Activated CD4-positive, alpha-beta memory T cell treated with anti-CD3 and anti-CD28 coated beads for 36 hours (primary cell): ENCODE data around the gene DPEP1. TPM values are rescaled to one million over a fixed set of nuclear protein-coding genes. Genes with fewer than 3 reads are reported as not detected.

Source experiments
- CTCF ChIA-PET: fragments of 350-600 bp; sonication (Branson Sonifier 250); formaldehyde crosslinking; loops from one replicate; lab custom pipeline; 2021; ENCODE audit warnings: antibody characterized with exemption, inconsistent platforms; lab: Charles Lee
- POLR2A ChIA-PET: fragments of 350-600 bp; sonication (Branson Sonifier 250); formaldehyde crosslinking; loops from one replicate; lab custom pipeline; 2021; ENCODE audit warnings: antibody characterized with exemption; lab: Charles Lee
- DNase-seq: peaks from one replicate; pipeline ENCODE4 v3.0.0-alpha.2; 2020
- H3K27ac Mint-ChIP-seq: one replicate; pipeline ENCODE4 v1.8.0; 2021; ENCODE audit warnings: mixed read lengths
- H3K27me3 Mint-ChIP-seq: one replicate; pipeline ENCODE4 v1.8.0; 2021; ENCODE audit warnings: mixed read lengths
- H3K36me3 Mint-ChIP-seq: one replicate; pipeline ENCODE4 v1.8.0; 2021; ENCODE audit warnings: mixed read lengths
- H3K4me1 Mint-ChIP-seq: one replicate; pipeline ENCODE4 v1.8.0; 2021; ENCODE audit warnings: low read depth, mixed read lengths
- H3K4me3 Mint-ChIP-seq: one replicate; pipeline ENCODE4 v1.8.0; 2021; ENCODE audit warnings: mild to moderate bottlenecking, mixed read lengths
- H3K9me3 Mint-ChIP-seq: one replicate; pipeline ENCODE4 v1.8.0; 2021; ENCODE audit warnings: mixed read lengths
- intact Hi-C: fragments of 100-400 bp; cut with micrococcal nuclease; formaldehyde crosslinking; loops from one replicate; pipeline ENCODE4 v1.15.1; 2023
- total RNA-seq, 2 experiments: library from RNA; stranded (reverse); gene quantifications; one replicate each; pipeline ENCODE4 v1.2.3, GENCODE V29; 2021

The DPEP1 gene
- total RNA-seq, 2 experiments from 2014 or later, result not detected

DNA sequence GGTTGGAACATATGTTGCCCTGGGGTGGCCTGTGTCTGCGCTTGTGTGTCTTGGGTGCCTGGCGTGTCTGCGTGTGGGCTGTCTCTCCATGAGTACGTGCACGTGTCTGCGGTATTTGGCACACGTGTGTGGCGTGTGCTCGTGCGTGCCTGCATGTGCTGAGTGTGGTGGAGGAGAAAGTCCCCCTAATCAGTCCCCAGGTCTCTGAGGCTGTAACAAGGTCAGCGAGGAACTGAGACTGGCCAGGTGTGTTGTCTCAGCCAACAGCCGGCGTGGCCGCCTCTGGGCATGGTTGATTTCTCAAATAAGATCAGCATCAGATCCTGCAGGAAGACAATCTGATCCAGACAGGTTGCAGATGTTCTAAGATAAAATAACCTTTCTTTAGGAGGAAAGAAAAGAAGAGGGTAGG, 41.4 kb upstream of the DPEP1 start:
- H3K4me3 Mint-ChIP-seq, result peak overlapping the region; percentile 30
- H3K27me3 Mint-ChIP-seq, result peaks cover 11% of the 10 kb centered on the region
- ChIA-PET CTCF (interaction anchor here (0.6 kb wide), 1 partner anchor 42 kb away, joined by 5 read pairs; the partner anchor contains the start of gene DPEP1), POLR2A (no interaction called here)
- H3K4me1 Mint-ChIP-seq, result peaks cover 3% of the 10 kb centered on the region
- no peak for DNase-seq
- no peak overlapping the region for H3K27ac Mint-ChIP-seq
- intact Hi-C loops, result no loop called here
- H3K9me3 Mint-ChIP-seq, result no peaks in the 10 kb centered on the region
- no peaks in the 10 kb centered on the region for H3K36me3 Mint-ChIP-seq

DNA sequence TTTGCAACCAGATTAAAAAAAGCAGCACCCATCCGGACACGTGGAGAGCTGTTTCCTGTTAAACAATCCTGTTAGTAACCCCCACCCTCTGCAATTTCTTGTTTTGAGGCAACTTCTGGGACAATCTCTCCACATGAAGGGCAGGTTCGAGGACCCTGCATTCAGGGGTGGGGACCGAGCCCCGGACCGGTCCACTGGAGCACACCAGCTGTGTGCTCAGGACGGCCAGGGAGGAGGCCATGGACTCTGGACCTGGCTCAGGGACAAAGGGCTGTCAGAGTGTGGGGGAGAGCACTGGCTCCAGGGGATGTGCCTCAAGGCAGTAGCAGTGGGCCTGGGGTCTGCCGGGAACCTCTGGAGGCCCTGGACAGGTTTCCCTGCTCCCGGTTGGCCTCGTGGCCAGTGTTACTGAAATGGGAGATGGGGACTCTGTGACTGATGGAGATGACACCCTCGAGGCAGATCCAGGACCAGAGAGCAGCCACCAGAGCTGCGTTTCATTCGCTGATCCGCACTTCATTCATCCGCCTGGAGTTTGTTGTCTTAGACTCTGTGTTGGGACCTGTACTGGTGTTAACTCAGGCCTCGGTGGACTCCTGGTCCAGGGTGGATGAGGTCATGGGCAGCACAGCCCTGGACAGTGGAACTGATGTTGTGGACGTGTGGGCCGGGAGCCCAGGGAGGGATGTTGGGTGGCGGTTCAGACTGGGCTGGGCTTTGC, 40.8 kb upstream of the DPEP1 start:
- intact Hi-C loops, result no loop called here
- Mint-ChIP-seq H3K4me3 (no peak overlapping the region), H3K4me1 (peaks cover 3% of the 10 kb centered on the region), H3K27ac (no peak overlapping the region), H3K9me3 (no peaks in the 10 kb centered on the region), H3K36me3 (no peaks in the 10 kb centered on the region), H3K27me3 (peaks cover 13% of the 10 kb centered on the region)
- CTCF ChIA-PET, result interaction anchor here (0.6 kb wide), 1 partner anchor 41 kb away, joined by 5 read pairs; the partner anchor contains the start of gene DPEP1
- POLR2A ChIA-PET, result no interaction called here
- no peak for DNase-seq

DNA sequence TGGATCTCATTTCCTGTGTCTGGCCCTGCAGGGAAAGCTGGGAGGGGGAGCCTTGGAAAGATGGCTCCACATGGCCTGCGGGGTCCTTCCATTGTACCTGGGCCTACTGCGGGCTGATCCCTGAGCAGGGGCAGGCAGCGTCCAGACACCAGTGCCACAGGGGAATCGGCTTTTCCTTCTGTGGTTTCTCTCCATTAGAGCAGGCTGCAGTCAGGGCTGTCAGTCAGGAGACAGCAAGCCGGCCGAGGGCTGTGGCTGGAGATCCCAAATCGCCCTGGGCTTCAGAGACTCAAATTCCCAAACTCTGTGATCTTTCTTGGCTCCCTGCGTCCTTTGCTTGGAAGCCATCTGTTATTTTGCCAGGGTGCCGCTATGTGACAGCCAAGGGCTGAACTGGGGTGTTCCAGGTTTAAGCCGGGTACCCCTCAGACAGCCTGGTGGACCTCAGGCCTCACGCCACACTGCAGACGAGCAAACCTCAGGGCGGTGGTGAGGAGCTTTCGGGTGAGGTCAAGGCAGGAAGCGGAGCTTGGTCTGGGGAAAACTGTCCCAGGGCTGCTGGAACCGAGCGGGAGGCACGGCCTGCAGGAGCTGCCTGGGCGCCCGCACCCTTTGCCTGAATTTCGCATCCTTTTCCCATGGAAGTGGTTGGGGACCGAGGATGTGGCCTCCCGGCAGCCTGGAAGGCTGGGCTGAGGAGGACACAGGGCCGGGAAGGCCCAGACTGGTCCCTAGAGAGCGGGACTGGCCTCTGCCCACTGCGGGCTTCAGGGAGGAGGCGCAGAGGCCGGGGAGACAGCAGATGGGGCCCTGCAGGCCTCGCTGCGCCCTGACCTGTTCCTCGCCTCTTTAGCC, 39.4 kb upstream of the DPEP1 start:
- Mint-ChIP-seq H3K9me3 (no peaks in the 10 kb centered on the region), H3K36me3 (no peaks in the 10 kb centered on the region), H3K4me1 (peaks cover 3% of the 10 kb centered on the region), H3K4me3 (no peak overlapping the region), H3K27ac (no peak overlapping the region), H3K27me3 (peaks cover 13% of the 10 kb centered on the region)
- ChIA-PET POLR2A (no interaction called here), CTCF (interaction anchor here (0.6 to 0.7 kb wide), 3 partner anchors 69 to 280 kb away, joined by 3 to 5 read pairs (median 3); no protein-coding TSS in a partner anchor)
- intact Hi-C loops, result loop anchor here (2.0 kb wide), 1 partner anchor 67 kb away; no protein-coding TSS in a partner anchor
- no peak for DNase-seq

DNA sequence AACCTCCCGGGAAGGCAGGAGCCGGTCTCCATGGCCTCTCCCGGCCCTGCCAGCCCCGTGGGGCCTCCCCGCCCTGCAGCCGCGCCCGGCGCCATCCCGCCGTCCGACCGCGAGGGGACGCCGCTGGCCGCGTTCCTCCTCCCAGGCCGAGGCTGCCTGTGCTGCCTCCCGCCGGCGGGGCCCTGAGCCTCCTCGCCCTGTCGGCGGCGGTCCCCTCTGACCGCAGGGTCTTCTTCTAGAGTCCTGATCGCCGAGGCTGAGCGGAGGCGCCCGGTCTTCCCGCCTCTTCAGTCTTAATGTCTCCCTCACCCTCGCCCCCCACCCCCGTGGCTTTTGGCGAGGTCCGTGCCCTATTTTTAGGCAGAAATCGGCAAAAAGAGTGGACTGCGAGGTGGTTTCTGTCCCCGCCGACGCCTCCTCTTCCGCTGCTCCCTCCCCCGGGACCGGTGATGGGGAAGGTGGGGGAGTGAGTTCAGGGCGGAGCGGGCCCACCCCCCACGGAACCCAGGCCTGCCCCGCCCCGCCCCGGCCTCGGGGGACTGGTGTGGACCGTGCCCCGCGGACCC, 38.7 kb upstream of the DPEP1 start:
- peak; percentile 82 for DNase-seq
- CTCF ChIA-PET, result interaction anchor here (1.1 to 1.7 kb wide), 2 partner anchors 10 to 67 kb away, joined by 3 to 8 read pairs; no protein-coding TSS in a partner anchor
- intact Hi-C loops, result loop anchor here (2.0 kb wide), 1 partner anchor 66 kb away; no protein-coding TSS in a partner anchor
- Mint-ChIP-seq H3K27me3 (peaks cover 13% of the 10 kb centered on the region), H3K9me3 (no peaks in the 10 kb centered on the region), H3K36me3 (no peaks in the 10 kb centered on the region), H3K4me1 (peaks cover 3% of the 10 kb centered on the region), H3K4me3 (peak overlapping the region; percentile 46), H3K27ac (no peak overlapping the region)
- POLR2A ChIA-PET, result interaction anchor here (0.9 to 1.6 kb wide), 2 partner anchors 9 to 10 kb away, joined by 3 to 5 read pairs; no protein-coding TSS in a partner anchor

DNA sequence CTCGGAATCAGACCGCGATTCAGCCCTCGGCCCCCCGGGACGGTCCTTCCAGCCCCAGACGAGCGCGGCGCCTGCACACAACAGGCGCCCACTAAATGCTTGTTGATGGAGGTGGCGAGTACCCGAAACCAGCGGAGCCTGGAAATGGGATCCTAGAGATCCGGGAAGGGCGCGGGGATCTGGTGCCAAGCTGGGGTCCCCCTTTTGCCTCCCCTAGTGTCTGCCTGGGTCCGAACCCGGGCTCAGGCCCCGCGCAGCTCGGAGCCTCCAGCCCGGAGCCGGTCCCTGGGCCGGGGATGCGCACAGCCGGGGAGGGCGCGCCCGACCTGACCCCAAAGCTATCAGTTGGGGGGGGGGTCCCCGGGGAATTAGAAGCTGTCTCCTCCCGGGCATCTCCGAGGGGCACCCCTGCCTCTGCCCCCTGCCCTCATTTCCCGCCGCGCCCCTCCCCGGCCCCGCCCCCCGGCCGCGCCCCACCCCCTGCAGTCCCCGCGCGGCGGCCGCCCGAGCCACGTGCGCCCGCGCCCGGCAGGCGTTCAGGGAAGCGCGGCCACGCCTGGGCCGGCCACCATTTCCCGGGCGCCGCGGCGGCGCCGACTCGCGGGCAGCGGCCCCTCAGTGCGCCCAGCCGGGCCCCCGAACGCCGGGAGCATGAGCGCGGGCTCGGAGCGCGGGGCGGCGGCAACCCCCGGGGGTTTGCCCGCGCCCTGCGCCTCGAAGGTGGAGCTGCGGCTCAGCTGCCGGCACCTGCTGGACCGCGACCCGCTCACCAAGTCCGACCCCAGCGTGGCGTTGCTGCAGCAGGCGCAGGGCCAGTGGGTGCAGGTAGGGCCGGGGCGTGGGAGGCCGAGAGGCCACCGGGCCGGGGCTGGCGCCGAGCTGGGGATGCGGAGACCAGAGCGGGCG, 37.9 kb upstream of the DPEP1 start, which contains the start of gene CPNE7:
TSS of gene CPNE7 (plus strand) at position 512 of the 906 bp plus-strand sequence. CDS start at position 652, 140 bp downstream.
- no peak for DNase-seq
- ChIA-PET POLR2A (interaction anchor here (0.9 to 1.6 kb wide), 2 partner anchors 9 to 10 kb away, joined by 3 to 5 read pairs; no protein-coding TSS in a partner anchor), CTCF (interaction anchor here (1.1 to 1.7 kb wide), 4 partner anchors 10 to 124 kb away, joined by 3 to 8 read pairs (median 4); no protein-coding TSS in a partner anchor)
- intact Hi-C loops, result loop anchor here (2.0 kb wide), 1 partner anchor 65 kb away; no protein-coding TSS in a partner anchor
- no peaks in the 10 kb centered on the region for H3K36me3 Mint-ChIP-seq
- H3K4me3 Mint-ChIP-seq, result peak within 1 kb of the TSS; percentile 46
- H3K27ac Mint-ChIP-seq, result no peak within 1 kb of the TSS
- H3K4me1 Mint-ChIP-seq, result peaks cover 3% of the 10 kb centered on the region
- H3K27me3 Mint-ChIP-seq, result peaks cover 13% of the 10 kb centered on the region
- H3K9me3 Mint-ChIP-seq, result no peaks in the 10 kb centered on the region

DNA sequence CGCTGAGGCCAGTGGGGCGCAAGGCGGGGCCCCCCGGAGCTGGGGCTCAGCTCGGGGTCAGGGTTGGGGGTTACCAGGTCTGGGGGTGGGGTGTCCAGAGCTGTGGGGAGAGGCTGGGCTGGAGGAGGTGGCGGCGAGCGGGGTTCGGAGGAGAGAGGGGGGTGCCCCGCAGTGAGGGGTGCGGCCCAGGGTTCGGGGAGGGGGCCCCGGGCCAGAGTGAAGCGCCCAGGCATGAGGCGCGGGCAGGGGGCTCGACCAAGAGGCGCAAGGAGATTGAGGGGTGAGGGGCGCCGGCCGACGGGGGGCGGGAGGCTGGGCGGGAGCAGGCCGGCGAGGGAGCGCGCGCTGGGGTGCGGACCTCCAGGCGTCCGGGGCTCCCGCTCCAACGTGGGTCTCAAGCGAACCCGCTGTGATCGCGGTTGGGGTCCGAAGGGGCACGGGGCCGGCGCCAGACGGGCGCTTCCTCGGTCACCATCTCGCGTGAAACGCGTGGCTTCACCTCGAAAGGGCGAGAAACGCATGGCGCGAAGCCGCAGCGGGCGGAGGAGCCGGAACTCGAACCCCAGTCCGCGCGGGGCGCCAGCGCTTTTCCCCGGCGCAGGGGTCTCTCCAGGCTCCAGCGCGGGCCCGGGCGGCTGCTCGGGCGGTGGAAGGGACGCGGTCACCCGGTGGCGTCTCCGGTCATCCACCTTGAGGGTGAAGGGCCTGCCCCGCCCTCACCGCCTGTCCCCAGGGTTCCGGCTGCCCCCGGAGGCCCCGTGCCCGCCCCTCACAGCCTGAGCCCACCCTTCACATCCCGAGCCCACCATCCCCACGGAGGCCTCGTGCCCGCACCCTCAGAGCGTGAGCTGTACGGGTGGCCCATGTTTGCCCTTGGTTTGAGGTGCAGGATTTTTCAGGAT, 37.0 kb upstream of the DPEP1 start:
- Mint-ChIP-seq H3K9me3 (no peaks in the 10 kb centered on the region), H3K27me3 (peaks cover 13% of the 10 kb centered on the region)
- CTCF ChIA-PET, result interaction anchor here (1.1 to 1.7 kb wide), 3 partner anchors 65 to 124 kb away, joined by 3 to 8 read pairs (median 5); no protein-coding TSS in a partner anchor

DNA sequence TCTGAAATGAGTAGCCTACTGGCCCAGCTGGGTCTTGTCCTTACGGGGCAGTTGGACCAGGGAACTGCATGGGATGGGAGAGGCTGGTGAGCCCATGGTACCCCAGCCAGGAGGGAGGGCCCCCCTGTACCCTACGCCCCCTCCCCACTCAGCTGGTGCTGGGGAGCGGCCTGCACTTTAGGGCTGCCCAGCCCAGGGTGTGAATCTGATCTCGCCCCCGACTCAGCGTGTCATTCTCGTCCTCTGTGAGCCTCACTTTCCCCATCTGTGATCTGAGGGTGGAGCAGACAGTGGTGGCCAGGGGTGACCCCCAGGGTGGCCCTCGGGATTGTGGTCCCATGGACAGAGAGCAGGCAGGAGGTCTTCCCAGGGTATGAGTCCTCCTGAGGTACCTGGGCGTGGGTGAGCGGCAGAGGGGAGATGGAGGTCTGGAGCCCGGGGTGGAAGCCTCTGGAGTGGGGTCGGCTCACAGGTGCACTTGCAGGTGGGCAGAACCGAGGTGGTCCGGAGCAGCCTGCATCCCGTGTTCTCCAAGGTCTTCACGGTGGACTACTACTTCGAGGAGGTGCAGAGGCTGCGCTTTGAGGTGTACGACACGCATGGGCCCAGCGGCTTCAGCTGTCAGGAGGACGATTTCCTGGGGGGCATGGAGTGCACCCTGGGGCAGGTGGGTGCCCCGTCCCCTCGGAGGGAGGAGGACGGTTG, 36.2 kb upstream of the DPEP1 start:
- H3K4me3 Mint-ChIP-seq, result no peak overlapping the region
- H3K27me3 Mint-ChIP-seq, result peaks cover 8% of the 10 kb centered on the region
- no peak overlapping the region for H3K27ac Mint-ChIP-seq
- intact Hi-C loops, result no loop called here
- DNase-seq, result no peak
- H3K36me3 Mint-ChIP-seq, result no peaks in the 10 kb centered on the region
- no peaks in the 10 kb centered on the region for H3K4me1 Mint-ChIP-seq
- POLR2A ChIA-PET, result interaction anchor here (0.6 kb wide), 1 partner anchor 97 kb away, joined by 7 read pairs; no protein-coding TSS in a partner anchor
- CTCF ChIA-PET, result no interaction called here
- no peaks in the 10 kb centered on the region for H3K9me3 Mint-ChIP-seq

More for the DNA sequence above, 37.0 kb upstream of the DPEP1 start:
- no peaks in the 10 kb centered on the region for H3K36me3 Mint-ChIP-seq
- H3K4me1 Mint-ChIP-seq, result peaks cover 3% of the 10 kb centered on the region
- no peak overlapping the region for H3K27ac Mint-ChIP-seq
- POLR2A ChIA-PET, result interaction anchor here (0.6 to 1.6 kb wide), 2 partner anchors 11 to 97 kb away, joined by 5 to 7 read pairs; no protein-coding TSS in a partner anchor
- intact Hi-C loops, result no loop called here
- H3K4me3 Mint-ChIP-seq, result no peak overlapping the region
- no peak for DNase-seq

DNA sequence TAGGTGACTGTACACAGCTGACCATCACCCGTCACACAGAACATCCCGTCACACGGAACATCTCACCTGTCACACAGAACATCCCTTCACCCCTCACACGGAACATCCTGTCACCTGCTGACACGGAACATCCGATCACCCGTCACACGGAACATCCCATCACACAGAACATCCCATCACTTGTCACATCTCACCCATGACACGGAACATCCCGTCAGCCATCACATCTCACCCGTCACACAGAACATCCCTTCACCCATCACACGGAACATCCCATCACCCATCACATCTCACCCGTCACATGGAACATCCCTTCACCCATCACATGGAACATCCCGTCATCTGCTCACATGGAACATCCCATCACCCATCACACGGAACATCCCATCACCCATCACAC, 34.1 kb upstream of the DPEP1 start:
- Mint-ChIP-seq H3K4me1 (no peaks in the 10 kb centered on the region), H3K36me3 (no peaks in the 10 kb centered on the region), H3K4me3 (no peak overlapping the region), H3K27me3 (peaks cover 3% of the 10 kb centered on the region), H3K27ac (no peak overlapping the region), H3K9me3 (no peaks in the 10 kb centered on the region)
- no peak for DNase-seq
- intact Hi-C loops, result no loop called here
- ChIA-PET POLR2A (no interaction called here), CTCF (no interaction called here)

DNA sequence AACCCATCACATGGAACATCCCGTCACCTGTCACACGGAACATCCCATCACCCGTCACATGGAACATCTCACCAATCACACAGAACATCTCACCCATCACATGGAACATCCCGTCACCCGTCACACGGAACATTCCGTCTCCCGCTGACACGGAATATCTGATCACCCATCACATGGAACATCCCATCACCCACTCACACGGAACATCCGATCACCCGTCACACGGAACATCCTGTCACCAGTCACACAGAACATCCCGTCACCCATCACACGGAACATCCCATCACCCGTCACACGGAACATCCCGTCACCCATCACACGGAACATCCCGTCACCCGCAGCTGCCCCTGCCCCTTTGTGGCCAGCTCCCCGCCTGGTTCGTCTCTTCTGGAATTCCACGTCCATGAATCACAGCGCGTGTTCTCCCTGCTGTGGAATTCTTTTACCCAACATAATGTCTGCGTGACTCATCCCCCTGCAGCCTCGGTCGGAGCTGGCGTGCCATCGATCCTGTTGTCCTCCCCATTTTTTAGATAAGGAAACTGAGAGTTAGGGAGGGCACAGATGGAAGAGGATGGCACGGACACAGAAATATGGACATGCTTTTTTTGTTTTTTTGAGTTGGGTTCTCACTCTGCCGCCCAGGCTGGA, 32.3 kb upstream of the DPEP1 start:
- Mint-ChIP-seq H3K36me3 (no peaks in the 10 kb centered on the region), H3K27ac (no peak overlapping the region), H3K4me1 (no peaks in the 10 kb centered on the region), H3K27me3 (peaks cover 3% of the 10 kb centered on the region), H3K4me3 (no peak overlapping the region), H3K9me3 (no peaks in the 10 kb centered on the region)
- DNase-seq, result no peak
- CTCF ChIA-PET, result no interaction called here
- POLR2A ChIA-PET, result no interaction called here
- intact Hi-C loops, result no loop called here
